ENCODE data around the gene PHACTR3.

PHACTR3 gene

DNA sequence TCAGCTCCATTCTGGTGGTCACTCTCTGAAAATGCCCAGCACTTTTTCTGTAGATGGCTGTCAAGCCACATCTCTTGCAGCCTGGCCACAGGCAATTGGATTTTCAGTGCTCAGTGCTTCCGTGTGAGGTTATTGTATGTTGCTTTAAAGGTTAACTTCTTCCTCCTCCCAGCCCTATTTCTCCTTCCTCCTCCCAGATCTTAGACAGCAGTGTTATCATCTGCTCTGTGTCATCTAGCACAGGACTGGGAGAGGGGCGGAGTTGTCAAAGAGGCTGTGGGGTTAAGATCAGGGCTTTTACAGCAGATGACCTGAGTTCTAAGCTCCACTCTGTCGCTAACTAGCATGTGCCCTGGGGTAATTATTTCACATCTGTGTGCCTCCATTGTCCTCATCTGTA, 129.0 kb downstream of the PHACTR3 start:
- Histone ChIP-seq H3K36me3 (ENCODE audit: control insufficient read depth in 5 of 5, insufficient read depth in 5 of 5, low read length in 5 of 5) (no peaks in the 10 kb centered on the region), H3K27me3 (ENCODE audit: control insufficient read depth in 5 of 5, insufficient read depth in 4 of 5, low read length in 5 of 5) (peaks cover 3 to 32% (median 21%) of the 10 kb centered on the region in 5 donors), H3K27ac (ENCODE audit: low read depth, low read length) (no peak overlapping the region), H3K4me1 (ENCODE audit: control insufficient read depth in 5 of 5, insufficient read depth in 5 of 5, low read length in 5 of 5) (no peaks in the 10 kb centered on the region), H3K4me3 (ENCODE audit: low read depth in 1 of 5, low read length in 5 of 5) (no peak overlapping the region), H3K9me3 (ENCODE audit: control insufficient read depth in 5 of 5, low read length in 5 of 5) (no peaks in the 10 kb centered on the region), H3K9ac (ENCODE audit: low read length in 5 of 5) (no peak overlapping the region)

DNA sequence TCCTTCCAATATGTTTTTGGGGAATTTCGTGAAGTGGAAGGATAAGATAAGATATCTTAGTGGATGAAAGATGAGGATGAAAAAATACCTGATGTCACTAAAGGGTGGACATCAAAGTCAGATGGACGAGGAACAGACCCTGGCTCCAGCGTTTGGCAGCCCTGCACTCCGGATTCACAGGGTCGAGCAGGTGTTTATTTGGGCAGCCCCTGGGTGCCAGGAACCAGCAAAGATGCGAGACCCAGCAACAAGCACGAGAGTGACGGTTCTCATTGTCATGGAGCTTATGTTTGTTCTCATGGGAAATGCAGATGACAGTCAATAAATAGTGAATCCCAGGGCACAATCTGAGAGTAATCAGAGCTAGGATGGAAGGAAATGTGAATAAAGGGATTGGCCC, 131.1 kb downstream of the PHACTR3 start:
- Histone ChIP-seq H3K36me3 (ENCODE audit: control insufficient read depth in 5 of 5, insufficient read depth in 5 of 5, low read length in 5 of 5) (no peaks in the 10 kb centered on the region), H3K4me3 (ENCODE audit: low read depth in 1 of 5, low read length in 5 of 5) (no peak overlapping the region), H3K9ac (ENCODE audit: low read length in 5 of 5) (no peak overlapping the region), H3K27me3 (ENCODE audit: control insufficient read depth in 5 of 5, insufficient read depth in 4 of 5, low read length in 5 of 5) (peaks cover 0 to 33% (median 25%) of the 10 kb centered on the region in 5 donors), H3K27ac (ENCODE audit: low read depth, low read length) (no peak overlapping the region), H3K4me1 (ENCODE audit: control insufficient read depth in 5 of 5, insufficient read depth in 5 of 5, low read length in 5 of 5) (no peaks in the 10 kb centered on the region), H3K9me3 (ENCODE audit: control insufficient read depth in 5 of 5, low read length in 5 of 5) (no peaks in the 10 kb centered on the region)

DNA sequence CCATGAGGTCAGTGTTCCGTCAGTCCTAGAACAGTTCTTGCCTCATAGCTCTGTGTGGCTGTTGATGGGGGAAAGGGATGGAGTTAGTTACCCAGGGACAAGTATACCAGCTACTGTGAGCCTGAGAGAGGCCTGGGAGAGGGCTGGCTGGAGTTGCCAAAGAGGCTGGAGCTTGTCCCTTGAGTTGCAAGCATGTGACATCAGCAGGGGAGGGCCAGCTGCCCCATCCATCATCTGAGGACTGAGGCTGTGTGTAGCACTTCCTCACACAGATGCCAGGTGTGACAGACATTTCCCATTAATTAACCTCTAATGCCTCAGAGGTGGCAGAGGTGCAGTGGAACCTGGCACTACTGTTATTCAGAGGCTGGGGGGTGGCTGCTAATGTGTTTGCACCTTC, 131.6 kb downstream of the PHACTR3 start:
- no peak overlapping the region for H3K27ac ChIP-seq (ENCODE audit: low read depth, low read length)
- no peaks in the 10 kb centered on the region for H3K4me1 ChIP-seq (ENCODE audit: control insufficient read depth in 5 of 5, insufficient read depth in 5 of 5, low read length in 5 of 5)
- H3K27me3 ChIP-seq (ENCODE audit: control insufficient read depth in 5 of 5, insufficient read depth in 4 of 5, low read length in 5 of 5), result peaks cover 0 to 35% (median 26%) of the 10 kb centered on the region in 5 donors
- no peaks in the 10 kb centered on the region for H3K9me3 ChIP-seq (ENCODE audit: control insufficient read depth in 5 of 5, low read length in 5 of 5)
- no peak overlapping the region for H3K9ac ChIP-seq (ENCODE audit: low read length in 5 of 5)
- no peaks in the 10 kb centered on the region for H3K36me3 ChIP-seq (ENCODE audit: control insufficient read depth in 5 of 5, insufficient read depth in 5 of 5, low read length in 5 of 5)
- no peak overlapping the region for H3K4me3 ChIP-seq (ENCODE audit: low read depth in 1 of 5, low read length in 5 of 5)

DNA sequence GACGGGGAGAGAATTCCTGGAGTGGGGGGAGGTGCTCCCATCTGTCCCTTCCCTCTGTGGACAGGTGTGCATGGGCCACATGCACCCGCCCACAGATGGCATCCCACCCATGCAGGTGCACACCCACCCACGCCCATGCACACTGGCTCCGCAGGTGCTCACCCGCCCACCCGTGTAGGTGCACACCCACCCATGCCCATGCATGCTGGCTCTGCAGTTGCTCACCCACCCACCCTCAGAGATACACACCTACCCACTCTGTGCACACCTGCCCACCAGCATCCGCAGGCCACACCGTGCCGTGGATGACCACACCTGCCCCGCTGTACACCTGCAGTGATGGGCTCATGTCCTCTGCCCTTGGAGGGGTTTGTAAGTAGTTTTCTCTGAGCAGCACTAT, 132.0 kb downstream of the PHACTR3 start:
- no peaks in the 10 kb centered on the region for H3K9me3 ChIP-seq (ENCODE audit: control insufficient read depth in 5 of 5, low read length in 5 of 5)
- no peak overlapping the region for H3K27ac ChIP-seq (ENCODE audit: low read depth, low read length)
- H3K9ac ChIP-seq (ENCODE audit: low read length in 5 of 5), result no peak overlapping the region
- no peaks in the 10 kb centered on the region for H3K36me3 ChIP-seq (ENCODE audit: control insufficient read depth in 5 of 5, insufficient read depth in 5 of 5, low read length in 5 of 5)
- H3K4me1 ChIP-seq (ENCODE audit: control insufficient read depth in 5 of 5, insufficient read depth in 5 of 5, low read length in 5 of 5), result peaks cover 0 to 3% (median 0%) of the 10 kb centered on the region in 5 donors
- H3K4me3 ChIP-seq (ENCODE audit: low read depth in 1 of 5, low read length in 5 of 5), result no peak overlapping the region
- H3K27me3 ChIP-seq (ENCODE audit: control insufficient read depth in 5 of 5, insufficient read depth in 4 of 5, low read length in 5 of 5), result peaks cover 0 to 40% (median 30%) of the 10 kb centered on the region in 5 donors

DNA sequence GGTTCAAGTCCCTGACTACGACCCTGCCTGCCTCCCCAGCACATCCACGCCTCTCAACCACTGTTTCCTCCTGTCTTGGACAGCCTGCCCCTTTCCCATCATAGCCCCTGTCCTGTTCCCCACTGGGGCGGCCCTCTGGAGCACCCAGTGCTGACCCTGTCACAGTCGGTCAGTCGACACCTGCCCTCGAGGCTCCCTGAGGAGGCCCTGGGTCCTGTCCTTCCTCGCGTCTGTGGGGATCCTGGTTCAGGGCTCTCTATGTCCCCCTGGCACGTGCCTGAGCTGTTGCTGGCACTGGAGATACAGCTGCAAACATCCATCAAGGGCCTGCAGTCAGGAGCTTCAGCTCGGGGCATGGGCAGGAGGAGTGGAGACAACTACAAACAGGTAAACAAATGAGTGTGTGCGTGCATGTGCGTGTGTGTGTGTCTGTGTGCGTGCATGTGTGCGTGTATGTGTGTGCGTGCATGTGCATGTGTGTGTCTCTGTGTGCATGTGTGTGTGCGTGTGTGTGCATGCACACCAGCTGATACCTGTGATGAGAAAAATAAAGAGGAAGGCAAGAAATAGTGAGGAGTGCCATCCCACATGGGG, 132.8 kb downstream of the PHACTR3 start:
- Histone ChIP-seq H3K36me3 (ENCODE audit: control insufficient read depth in 5 of 5, insufficient read depth in 5 of 5, low read length in 5 of 5) (no peaks in the 10 kb centered on the region), H3K4me3 (ENCODE audit: low read depth in 1 of 5, low read length in 5 of 5) (no peak overlapping the region), H3K27me3 (ENCODE audit: control insufficient read depth in 5 of 5, insufficient read depth in 4 of 5, low read length in 5 of 5) (peaks cover 0 to 42% (median 33%) of the 10 kb centered on the region in 5 donors), H3K4me1 (ENCODE audit: control insufficient read depth in 5 of 5, insufficient read depth in 5 of 5, low read length in 5 of 5) (peaks cover 0 to 3% (median 0%) of the 10 kb centered on the region in 5 donors), H3K9me3 (ENCODE audit: control insufficient read depth in 5 of 5, low read length in 5 of 5) (no peaks in the 10 kb centered on the region), H3K9ac (ENCODE audit: low read length in 5 of 5) (no peak overlapping the region), H3K27ac (ENCODE audit: low read depth, low read length) (no peak overlapping the region)

DNA sequence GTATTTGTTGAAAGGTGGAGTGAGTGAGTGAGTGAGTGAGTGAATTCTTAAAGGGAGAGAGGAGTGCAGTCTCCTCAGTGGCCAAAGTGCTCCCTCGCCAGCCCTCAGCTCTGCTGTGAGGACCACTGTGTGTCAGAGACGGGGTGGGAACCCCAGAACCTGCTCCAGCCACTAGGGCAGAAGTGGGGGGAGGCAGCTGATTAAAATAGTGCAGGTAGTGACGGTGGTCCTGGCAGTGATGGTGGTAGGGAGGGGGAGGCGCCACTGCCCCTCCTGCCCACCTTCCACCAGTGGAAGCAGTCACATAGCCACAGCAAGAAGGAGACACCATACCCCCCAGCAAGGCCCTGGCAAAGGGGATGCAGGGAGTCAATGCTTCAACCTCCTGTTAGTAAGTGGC, 133.5 kb downstream of the PHACTR3 start:
- H3K9ac ChIP-seq (ENCODE audit: low read length in 5 of 5), result no peak overlapping the region
- H3K36me3 ChIP-seq (ENCODE audit: control insufficient read depth in 5 of 5, insufficient read depth in 5 of 5, low read length in 5 of 5), result no peaks in the 10 kb centered on the region
- peaks cover 0 to 3% (median 0%) of the 10 kb centered on the region in 5 donors for H3K4me1 ChIP-seq (ENCODE audit: control insufficient read depth in 5 of 5, insufficient read depth in 5 of 5, low read length in 5 of 5)
- H3K4me3 ChIP-seq (ENCODE audit: low read depth in 1 of 5, low read length in 5 of 5), result no peak overlapping the region
- H3K27ac ChIP-seq (ENCODE audit: low read depth, low read length), result no peak overlapping the region
- H3K27me3 ChIP-seq (ENCODE audit: control insufficient read depth in 5 of 5, insufficient read depth in 4 of 5, low read length in 5 of 5), result peaks cover 0 to 48% (median 33%) of the 10 kb centered on the region in 5 donors
- H3K9me3 ChIP-seq (ENCODE audit: control insufficient read depth in 5 of 5, low read length in 5 of 5), result no peaks in the 10 kb centered on the region

DNA sequence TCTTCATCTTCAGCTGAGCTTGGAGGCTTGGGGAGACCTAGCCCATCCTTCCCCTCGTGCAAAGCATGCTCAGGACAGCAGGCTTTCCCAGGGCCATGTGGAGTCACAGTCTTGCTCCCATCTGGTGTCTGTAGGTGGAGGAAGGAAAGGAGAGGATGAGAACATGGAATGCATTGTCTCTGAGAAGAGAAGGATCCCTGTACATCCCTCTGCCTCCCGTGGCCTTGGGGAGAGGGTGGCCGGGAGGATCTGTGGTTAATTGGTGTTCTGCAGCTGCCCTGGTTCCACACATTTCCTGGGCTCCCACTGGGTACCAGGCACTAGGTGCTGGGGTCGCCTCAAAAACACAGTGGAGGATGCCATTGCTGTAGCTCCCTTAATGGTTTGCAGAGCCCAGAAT, 134.5 kb downstream of the PHACTR3 start:
- no peak overlapping the region for H3K4me3 ChIP-seq (ENCODE audit: low read depth in 1 of 5, low read length in 5 of 5)
- no peak overlapping the region for H3K9ac ChIP-seq (ENCODE audit: low read length in 5 of 5)
- peaks cover 0 to 54% (median 32%) of the 10 kb centered on the region in 5 donors for H3K27me3 ChIP-seq (ENCODE audit: control insufficient read depth in 5 of 5, insufficient read depth in 4 of 5, low read length in 5 of 5)
- H3K4me1 ChIP-seq (ENCODE audit: control insufficient read depth in 5 of 5, insufficient read depth in 5 of 5, low read length in 5 of 5), result peaks cover 0 to 3% (median 0%) of the 10 kb centered on the region in 5 donors
- no peaks in the 10 kb centered on the region for H3K9me3 ChIP-seq (ENCODE audit: control insufficient read depth in 5 of 5, low read length in 5 of 5)
- no peaks in the 10 kb centered on the region for H3K36me3 ChIP-seq (ENCODE audit: control insufficient read depth in 5 of 5, insufficient read depth in 5 of 5, low read length in 5 of 5)
- H3K27ac ChIP-seq (ENCODE audit: low read depth, low read length), result no peak overlapping the region

DNA sequence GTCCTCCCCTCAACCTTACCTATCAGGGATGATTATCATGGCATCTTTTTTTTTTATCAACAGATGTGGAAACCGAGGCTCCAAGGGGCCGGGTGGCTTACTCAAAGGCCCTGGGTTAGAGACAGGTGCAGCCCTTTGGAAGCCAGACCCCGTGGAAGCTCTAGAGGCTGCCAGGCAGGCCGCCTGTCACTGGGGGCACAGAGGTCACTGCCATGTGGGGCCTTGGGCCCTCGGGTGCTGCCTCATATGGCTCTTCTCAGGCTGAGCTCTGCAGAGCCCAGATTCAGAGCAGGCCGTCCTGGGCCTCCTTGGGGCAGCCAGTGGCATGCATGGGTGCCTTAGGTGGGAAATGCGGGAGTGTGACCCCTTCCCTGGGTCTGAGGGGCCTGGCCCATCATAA, 136.3 kb downstream of the PHACTR3 start:
- no peaks in the 10 kb centered on the region for H3K9me3 ChIP-seq (ENCODE audit: control insufficient read depth in 5 of 5, low read length in 5 of 5)
- no peak overlapping the region for H3K4me3 ChIP-seq (ENCODE audit: low read depth in 1 of 5, low read length in 5 of 5)
- H3K9ac ChIP-seq (ENCODE audit: low read length in 5 of 5), result no peak overlapping the region
- H3K36me3 ChIP-seq (ENCODE audit: control insufficient read depth in 5 of 5, insufficient read depth in 5 of 5, low read length in 5 of 5), result no peaks in the 10 kb centered on the region
- H3K27ac ChIP-seq (ENCODE audit: low read depth, low read length), result no peak overlapping the region
- peaks cover 0 to 51% (median 32%) of the 10 kb centered on the region in 5 donors for H3K27me3 ChIP-seq (ENCODE audit: control insufficient read depth in 5 of 5, insufficient read depth in 4 of 5, low read length in 5 of 5)
- H3K4me1 ChIP-seq (ENCODE audit: control insufficient read depth in 5 of 5, insufficient read depth in 5 of 5, low read length in 5 of 5), result peaks cover 0 to 3% (median 0%) of the 10 kb centered on the region in 5 donors

DNA sequence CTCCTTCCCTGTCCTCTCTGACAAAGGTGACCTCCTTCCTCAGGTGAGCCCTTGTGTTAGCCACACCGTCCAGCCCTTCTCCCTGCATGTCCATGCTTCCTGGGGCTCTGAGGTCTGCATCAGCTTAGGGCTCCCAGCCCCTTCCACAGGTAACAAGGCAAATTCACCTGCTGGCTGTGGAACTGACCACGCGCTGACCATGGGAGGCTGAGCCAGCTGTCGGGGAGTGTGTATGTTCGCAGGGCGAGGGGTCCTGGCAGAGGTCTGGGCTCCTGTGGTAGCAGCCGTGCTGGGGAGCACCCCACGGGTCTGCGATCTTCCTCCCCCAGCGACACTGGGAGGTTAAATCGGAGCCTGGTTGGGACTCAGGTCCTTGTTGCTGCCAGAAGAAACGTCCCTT, 136.7 kb downstream of the PHACTR3 start:
- H3K9me3 ChIP-seq (ENCODE audit: control insufficient read depth in 5 of 5, low read length in 5 of 5), result no peaks in the 10 kb centered on the region
- H3K4me1 ChIP-seq (ENCODE audit: control insufficient read depth in 5 of 5, insufficient read depth in 5 of 5, low read length in 5 of 5), result peaks cover 0 to 3% (median 0%) of the 10 kb centered on the region in 5 donors
- no peak overlapping the region for H3K27ac ChIP-seq (ENCODE audit: low read depth, low read length)
- no peak overlapping the region for H3K9ac ChIP-seq (ENCODE audit: low read length in 5 of 5)
- no peak overlapping the region for H3K4me3 ChIP-seq (ENCODE audit: low read depth in 1 of 5, low read length in 5 of 5)
- no peaks in the 10 kb centered on the region for H3K36me3 ChIP-seq (ENCODE audit: control insufficient read depth in 5 of 5, insufficient read depth in 5 of 5, low read length in 5 of 5)
- peaks cover 0 to 46% (median 29%) of the 10 kb centered on the region in 5 donors for H3K27me3 ChIP-seq (ENCODE audit: control insufficient read depth in 5 of 5, insufficient read depth in 4 of 5, low read length in 5 of 5)

DNA sequence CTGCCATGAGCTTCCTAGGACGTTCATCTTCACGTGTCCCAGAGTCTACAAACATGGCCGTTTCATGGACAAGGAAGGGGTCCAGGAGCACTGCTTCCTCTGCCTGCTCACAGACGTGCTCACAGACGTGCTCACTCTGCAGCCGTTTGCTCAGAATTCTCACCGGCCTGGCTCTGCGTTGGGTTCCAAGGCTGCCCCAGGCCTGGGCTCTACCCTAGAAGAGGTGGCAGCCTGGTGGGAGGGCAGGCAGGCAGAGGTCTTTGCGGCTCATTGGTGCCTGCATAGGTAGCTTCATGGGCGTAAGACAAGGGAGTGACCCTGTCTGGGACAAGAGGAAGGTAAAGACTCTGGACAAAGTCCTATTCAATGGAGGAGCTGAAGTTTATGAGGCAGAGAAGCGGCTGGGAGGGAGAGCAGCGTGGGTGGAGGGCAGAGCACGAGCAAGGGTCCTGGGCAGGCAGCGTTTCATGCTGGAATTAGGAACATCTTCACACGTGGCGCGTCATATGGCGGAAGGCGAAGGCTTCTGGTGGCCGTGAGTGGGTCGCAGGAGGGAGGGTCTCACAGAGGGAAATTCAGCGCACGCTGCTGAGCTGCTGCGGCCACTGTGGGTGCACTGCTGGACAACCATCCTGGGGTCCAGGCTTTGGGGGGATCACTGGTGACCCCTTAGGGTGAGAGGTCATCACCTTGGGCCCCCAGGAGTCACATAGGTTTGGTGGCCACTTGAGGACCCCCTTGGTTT, 138.2 kb downstream of the PHACTR3 start:
- Histone ChIP-seq H3K36me3 (ENCODE audit: control insufficient read depth in 5 of 5, insufficient read depth in 5 of 5, low read length in 5 of 5) (no peaks in the 10 kb centered on the region), H3K4me3 (ENCODE audit: low read depth in 1 of 5, low read length in 5 of 5) (no peak overlapping the region), H3K27ac (ENCODE audit: low read depth, low read length) (no peak overlapping the region), H3K4me1 (ENCODE audit: control insufficient read depth in 5 of 5, insufficient read depth in 5 of 5, low read length in 5 of 5) (peaks cover 0 to 3% (median 0%) of the 10 kb centered on the region in 5 donors), H3K27me3 (ENCODE audit: control insufficient read depth in 5 of 5, insufficient read depth in 4 of 5, low read length in 5 of 5) (peaks cover 0 to 39% (median 23%) of the 10 kb centered on the region in 5 donors), H3K9ac (ENCODE audit: low read length in 5 of 5) (no peak overlapping the region), H3K9me3 (ENCODE audit: control insufficient read depth in 5 of 5, low read length in 5 of 5) (no peaks in the 10 kb centered on the region)

All from subcutaneous abdominal adipose tissue (tissue), 5 donors.